Measurements from ENCODE around the gene CELSR1. TPM values are rescaled to one million over a fixed set of nuclear protein-coding genes. Genes with fewer than 3 reads are reported as not detected.

The CELSR1 gene
- total RNA-seq, 3 donors from 2014 or later (not counting 1 experiment from before 2014, with no cell fraction given) = 0.89 to 3.9 (median 1.9) TPM

DNA sequence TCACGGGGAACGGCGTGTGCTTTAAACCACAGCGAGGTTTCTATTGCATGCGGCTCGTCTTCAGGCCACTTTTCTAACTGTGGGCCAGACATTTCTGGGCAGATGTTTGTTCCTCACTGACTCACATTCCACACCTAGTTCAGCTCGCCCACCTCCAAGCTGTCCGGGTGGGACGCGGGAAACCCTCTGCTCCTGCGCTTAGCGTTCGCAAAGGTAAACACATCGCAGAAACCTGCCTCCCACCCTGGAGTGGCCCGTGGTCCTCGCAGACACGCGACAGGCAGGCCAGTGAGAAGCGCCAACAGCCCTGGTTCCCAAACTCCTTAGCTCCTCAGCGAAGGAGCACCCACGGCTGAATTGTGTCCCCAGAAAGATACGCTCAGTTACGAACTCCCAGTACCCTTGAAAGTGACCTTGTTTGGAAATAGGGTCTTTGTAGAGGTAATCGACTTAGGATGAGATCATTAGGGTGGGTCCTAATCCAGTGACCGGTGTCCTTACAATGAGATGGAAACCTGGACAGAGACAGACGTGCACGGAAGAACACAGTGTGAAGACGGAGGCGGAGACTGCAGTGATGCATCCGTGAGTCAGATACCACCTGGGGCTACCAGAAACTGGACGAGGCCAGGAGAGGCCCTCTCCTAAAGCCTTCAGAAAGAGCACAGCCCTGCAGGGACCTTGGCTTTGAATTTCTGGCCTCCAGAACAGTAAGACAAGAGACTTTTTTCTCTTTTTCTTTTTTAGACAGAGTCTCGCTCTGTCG, 82.7 kb downstream of the CELSR1 start:
- Histone ChIP-seq H3K4me3 (ENCODE audit: low read length) (no peak overlapping the region), H3K9me3 (ENCODE audit: control insufficient read depth, insufficient read depth, low read length) (no peaks in the 10 kb centered on the region), H3K36me3 (ENCODE audit: control insufficient read depth, insufficient read depth, low read length) (no peaks in the 10 kb centered on the region), H3K4me1 (ENCODE audit: control insufficient read depth, insufficient read depth, low read length) (no peaks in the 10 kb centered on the region), H3K27ac (ENCODE audit: low read length) (no peak overlapping the region), H3K27me3 (ENCODE audit: control insufficient read depth, insufficient read depth, low read length) (no peaks in the 10 kb centered on the region)
- Mint-ChIP-seq H3K4me3 (no peak overlapping the region), H3K27ac (no peak overlapping the region), H3K36me3 (no peaks in the 10 kb centered on the region), H3K9me3 (no peaks in the 10 kb centered on the region), H3K4me1 (no peaks in the 10 kb centered on the region), H3K27me3 (ENCODE audit: low read depth in 2 of 2) (peaks cover 0 to 7% of the 10 kb centered on the region in 2 donors)
- 92% methylated on average over 33 of the region's 33 CpGs for WGBS (ENCODE audit: insufficient coverage)
- TF ChIP-seq, protein P1, sequence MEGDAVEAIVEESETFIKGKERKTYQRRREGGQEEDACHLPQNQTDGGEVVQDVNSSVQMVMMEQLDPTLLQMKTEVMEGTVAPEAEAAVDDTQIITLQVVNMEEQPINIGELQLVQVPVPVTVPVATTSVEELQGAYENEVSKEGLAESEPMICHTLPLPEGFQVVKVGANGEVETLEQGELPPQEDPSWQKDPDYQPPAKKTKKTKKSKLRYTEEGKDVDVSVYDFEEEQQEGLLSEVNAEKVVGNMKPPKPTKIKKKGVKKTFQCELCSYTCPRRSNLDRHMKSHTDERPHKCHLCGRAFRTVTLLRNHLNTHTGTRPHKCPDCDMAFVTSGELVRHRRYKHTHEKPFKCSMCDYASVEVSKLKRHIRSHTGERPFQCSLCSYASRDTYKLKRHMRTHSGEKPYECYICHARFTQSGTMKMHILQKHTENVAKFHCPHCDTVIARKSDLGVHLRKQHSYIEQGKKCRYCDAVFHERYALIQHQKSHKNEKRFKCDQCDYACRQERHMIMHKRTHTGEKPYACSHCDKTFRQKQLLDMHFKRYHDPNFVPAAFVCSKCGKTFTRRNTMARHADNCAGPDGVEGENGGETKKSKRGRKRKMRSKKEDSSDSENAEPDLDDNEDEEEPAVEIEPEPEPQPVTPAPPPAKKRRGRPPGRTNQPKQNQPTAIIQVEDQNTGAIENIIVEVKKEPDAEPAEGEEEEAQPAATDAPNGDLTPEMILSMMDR (IDR thresholded peaks at IDR 0.05) = no peak
- ATAC-seq (no peak), DNase-seq (no peak)
- intact Hi-C loops (cut with micrococcal nuclease) = no loop called here

DNA sequence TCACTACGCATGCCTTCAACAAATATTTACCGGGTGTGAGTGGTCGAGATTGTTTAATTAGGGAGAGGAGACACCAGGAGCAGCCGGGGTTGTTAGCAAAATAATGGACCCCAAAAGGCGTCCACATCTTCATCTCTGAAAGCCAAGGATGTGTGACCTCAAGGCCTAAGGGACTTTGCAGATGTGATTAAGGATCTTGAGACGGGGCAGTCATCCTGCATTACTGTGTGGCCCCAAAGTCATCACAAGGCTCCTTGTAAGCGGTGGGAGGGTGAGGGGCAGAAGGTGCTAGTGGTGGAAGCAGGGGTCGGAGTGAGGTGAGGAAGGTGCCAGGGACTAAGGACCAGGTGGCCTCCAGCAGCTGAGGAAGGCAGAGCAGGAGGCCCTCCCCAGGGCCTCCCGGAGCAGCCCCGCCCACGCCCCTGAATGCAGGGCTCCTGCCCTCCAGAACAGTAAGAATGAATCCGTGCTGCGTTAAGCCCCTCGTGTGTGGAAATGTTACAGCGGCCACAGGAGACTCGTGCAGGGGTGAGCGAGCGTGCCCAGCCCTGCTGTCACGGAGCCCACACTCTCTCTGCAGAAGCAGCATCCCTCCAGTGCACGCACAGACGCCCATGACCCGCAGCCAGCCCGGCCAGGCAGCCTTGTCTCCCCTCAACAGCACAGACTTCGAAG, 83.5 kb downstream of the CELSR1 start:
- Histone ChIP-seq H3K4me1 (ENCODE audit: control insufficient read depth, insufficient read depth, low read length) (no peaks in the 10 kb centered on the region), H3K27me3 (ENCODE audit: control insufficient read depth, insufficient read depth, low read length) (no peaks in the 10 kb centered on the region)
- intact Hi-C loops (cut with micrococcal nuclease) = no loop called here

DNA sequence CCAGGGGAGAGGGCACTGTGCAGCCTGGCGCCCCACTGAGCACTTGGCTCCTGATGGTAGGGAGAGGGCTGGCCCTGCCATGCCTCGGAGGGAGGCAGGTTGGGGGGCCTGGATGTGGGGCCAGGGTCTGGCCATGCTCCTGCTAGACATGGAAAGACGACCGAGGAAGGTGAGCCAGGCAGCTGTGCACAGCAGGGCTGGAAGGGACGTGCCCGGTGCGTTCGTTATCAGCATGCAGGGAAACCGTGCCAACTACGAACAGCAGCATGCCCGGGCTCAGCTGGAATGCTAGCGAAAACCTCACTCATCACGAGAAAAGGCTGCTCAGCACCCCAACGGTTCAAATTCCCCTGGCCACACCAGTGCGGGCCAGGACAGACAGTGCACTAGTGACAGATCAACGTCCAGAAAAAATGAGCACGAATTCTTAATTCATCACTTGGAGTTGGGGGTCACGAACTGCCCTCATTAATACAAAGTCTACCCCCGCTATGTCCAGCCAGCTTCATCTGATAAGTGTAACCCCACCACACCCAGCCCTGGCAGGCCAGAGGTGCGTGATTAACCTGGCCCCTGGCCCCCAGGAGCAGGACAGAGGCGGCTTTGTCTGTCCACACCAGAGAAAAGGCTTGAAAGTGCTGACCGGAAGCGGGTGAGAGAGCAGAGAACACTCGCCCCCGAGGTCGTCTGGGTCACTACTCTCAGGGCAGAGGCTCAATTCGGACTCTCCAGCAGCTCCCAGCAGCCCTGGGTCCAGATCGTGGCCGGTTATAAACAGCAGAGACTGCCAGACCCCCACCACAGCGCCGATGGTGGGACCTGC, 84.2 kb downstream of the CELSR1 start:
- intact Hi-C loops (cut with micrococcal nuclease) = no loop called here
- H3K27me3 ChIP-seq (ENCODE audit: control insufficient read depth, insufficient read depth, low read length) = no peaks in the 10 kb centered on the region
- WGBS (ENCODE audit: insufficient coverage) = 90% methylated on average over 31 of the region's 31 CpGs
- Mint-ChIP-seq H3K36me3 (no peaks in the 10 kb centered on the region), H3K9me3 (peaks cover 0 to 2% of the 10 kb centered on the region in 2 donors), H3K27me3 (ENCODE audit: low read depth in 2 of 2) (peaks cover 0 to 12% of the 10 kb centered on the region in 2 donors), H3K4me3 (no peak overlapping the region), H3K4me1 (no peaks in the 10 kb centered on the region), H3K27ac (no peak overlapping the region)
- no peaks in the 10 kb centered on the region for H3K36me3 ChIP-seq (ENCODE audit: control insufficient read depth, insufficient read depth, low read length)
- TF ChIP-seq, protein P1 (IDR thresholded peaks at IDR 0.05) = no peak
- H3K27ac ChIP-seq (ENCODE audit: low read length) = no peak overlapping the region
- H3K9me3 ChIP-seq (ENCODE audit: control insufficient read depth, insufficient read depth, low read length) = no peaks in the 10 kb centered on the region
- DNase-seq (no peak), ATAC-seq (no peak)
- no peaks in the 10 kb centered on the region for H3K4me1 ChIP-seq (ENCODE audit: control insufficient read depth, insufficient read depth, low read length)
- no peak overlapping the region for H3K4me3 ChIP-seq (ENCODE audit: low read length)

More for the DNA sequence above, 83.5 kb downstream of the CELSR1 start:
- Mint-ChIP-seq H3K27ac (no peak overlapping the region), H3K27me3 (ENCODE audit: low read depth in 2 of 2) (peaks cover 0 to 11% of the 10 kb centered on the region in 2 donors), H3K4me3 (no peak overlapping the region), H3K4me1 (no peaks in the 10 kb centered on the region), H3K9me3 (peaks cover 0 to 2% of the 10 kb centered on the region in 2 donors), H3K36me3 (no peaks in the 10 kb centered on the region)
- 88% methylated on average over 24 of the region's 24 CpGs for WGBS (ENCODE audit: insufficient coverage)
- no peaks in the 10 kb centered on the region for H3K9me3 ChIP-seq (ENCODE audit: control insufficient read depth, insufficient read depth, low read length)
- no peak overlapping the region for H3K4me3 ChIP-seq (ENCODE audit: low read length)
- no peak overlapping the region for H3K27ac ChIP-seq (ENCODE audit: low read length)
- no peaks in the 10 kb centered on the region for H3K36me3 ChIP-seq (ENCODE audit: control insufficient read depth, insufficient read depth, low read length)
- ATAC-seq (no peak), DNase-seq (no peak)
- TF ChIP-seq, protein P1 (IDR thresholded peaks at IDR 0.05) = no peak

Data from natural killer cell (primary cell).